Testis (tissue), 3 donors: ENCODE data around the gene ESYT1. TPM values are rescaled to one million over a fixed set of nuclear protein-coding genes. Genes with fewer than 3 reads are reported as not detected.

Experiments used
- DNase-seq: peaks from one replicate; pipeline ENCODE4 v3.0.0-alpha.2; 2019
- H3K27ac ChIP-seq, 2 donors: fragments of 200-600 bp; sonication (generic); one replicate each; pipeline ENCODE4 v1.5.1; 2019
- H3K27me3 ChIP-seq: fragments of 200-600 bp; sonication (generic); one replicate; pipeline ENCODE4 v1.5.1; 2019
- H3K36me3 ChIP-seq: fragments of 200-600 bp; sonication (generic); one replicate; pipeline ENCODE4 v1.5.1; 2017; ENCODE audit warnings: low read depth; ENCODE audit errors: missing control alignments
- H3K4me1 ChIP-seq: fragments of 200-600 bp; sonication (generic); one replicate; pipeline ENCODE4 v1.5.1; 2019
- H3K4me3 ChIP-seq, 2 donors: fragments of 200-600 bp; sonication (generic); one replicate each; pipeline ENCODE4 v1.5.1; 2017 to 2019
- H3K9me3 ChIP-seq: fragments of 200-600 bp; sonication (generic); one replicate; pipeline ENCODE4 v1.5.1; 2017
- POLR2A ChIP-seq: fragments of 450-650 bp; IDR thresholded peaks from one replicate; pipeline ENCODE4 v1.6.1; 2017; ENCODE audit warnings: antibody characterized with exemption, mild to moderate bottlenecking, moderate library complexity
- WGBS, 2 donors: methylation state at CpG; one replicate each; pipeline ENCODE4 v1.1.5; 2018; 5-methylcytosine and 5-hydroxymethylcytosine counted together
- intact Hi-C: fragments of 100-400 bp; cut with DNase I; formaldehyde crosslinking; loops from one replicate; pipeline ENCODE4 v1.15.1; 2023; ENCODE audit warnings: low total_unique reads
- polyA plus RNA-seq: library from polyadenylated mRNA; stranded (reverse); fragments of 350-450 nt; fragmentation: Illumina TruSeq; extraction: RNeasy Lipid Tissue Mini Kit (QIAGEN cat#74804); gene quantifications from one replicate; pipeline ENCODE4 v1.2.3, GENCODE V29; 2014; ENCODE audit warnings: low read depth, low replicate concordance; ENCODE audit not compliant: insufficient read depth
- total RNA-seq, 2 donors: library from RNA; depleted of rRNA; stranded (reverse); fragments of >200 nt; gene quantifications; one replicate each; pipeline ENCODE4 v1.2.3, GENCODE V29; 2016
- TF ChIP-seq, protein P1 (sequence below), 3 experiments: fragments of 450-650 bp in 2 of 3; fragments of 200-600 bp in 1 of 3; sonication (generic) in 1 of 3; IDR thresholded peaks; one replicate each; pipeline ENCODE4 v1.5.1; 2016 to 2019; ENCODE audit warnings: antibody characterized with exemption in 3 of 3, mild to moderate bottlenecking in 2 of 3, moderate library complexity in 1 of 3

ESYT1 gene
- total and polyA plus RNA-seq, 3 donors from 2014 or later, result 50.8 to 99.8 (median 72.0) TPM

DNA sequence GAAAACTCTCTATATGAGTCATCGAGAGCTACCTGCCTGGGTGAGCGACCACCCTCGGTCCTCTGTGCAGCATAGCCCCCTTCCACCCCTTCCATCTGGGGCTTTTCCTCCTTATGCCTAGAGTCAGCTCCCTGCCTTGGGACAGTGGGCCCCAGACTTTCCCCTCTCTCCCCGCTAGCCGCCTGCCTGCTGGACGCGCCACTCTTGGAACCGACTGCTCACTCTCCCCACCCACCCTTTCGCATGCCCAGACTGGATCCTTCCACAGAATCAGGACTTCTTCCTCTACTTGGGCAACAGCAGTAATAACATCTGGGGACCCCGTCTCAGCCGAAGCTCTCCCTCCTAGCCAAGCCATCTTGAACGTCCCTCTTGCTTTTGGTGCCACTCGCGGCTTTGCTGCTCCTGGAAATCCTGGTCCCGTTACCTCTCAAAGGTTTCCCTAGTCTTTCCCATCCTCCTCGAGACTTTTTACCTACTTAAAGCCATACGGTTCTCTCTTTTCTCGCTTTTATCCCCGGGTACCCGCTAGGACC, 671 bp downstream of the ESYT1 start:
- intact Hi-C loops, result loop anchor here (5.0 kb wide), 1 partner anchor 34 kb away; no protein-coding TSS in a partner anchor
- peaks cover 26% of the 10 kb centered on the region for H3K4me1 ChIP-seq
- DNase-seq, result peak; percentile 36
- peak overlapping the region; percentile 77 for H3K4me3 ChIP-seq
- 0 to 1% methylated on average over 17 to 20 of the region's 20 CpGs for WGBS, 2 donors
- H3K27ac ChIP-seq, result peak overlapping the region; percentile 80 to 88
- no peaks in the 10 kb centered on the region for H3K9me3 ChIP-seq
- H3K27me3 ChIP-seq, result no peaks in the 10 kb centered on the region
- H3K36me3 ChIP-seq, result no peaks in the 10 kb centered on the region
- TF ChIP-seq POLR2A, result no peak
- TF ChIP-seq, protein P1, sequence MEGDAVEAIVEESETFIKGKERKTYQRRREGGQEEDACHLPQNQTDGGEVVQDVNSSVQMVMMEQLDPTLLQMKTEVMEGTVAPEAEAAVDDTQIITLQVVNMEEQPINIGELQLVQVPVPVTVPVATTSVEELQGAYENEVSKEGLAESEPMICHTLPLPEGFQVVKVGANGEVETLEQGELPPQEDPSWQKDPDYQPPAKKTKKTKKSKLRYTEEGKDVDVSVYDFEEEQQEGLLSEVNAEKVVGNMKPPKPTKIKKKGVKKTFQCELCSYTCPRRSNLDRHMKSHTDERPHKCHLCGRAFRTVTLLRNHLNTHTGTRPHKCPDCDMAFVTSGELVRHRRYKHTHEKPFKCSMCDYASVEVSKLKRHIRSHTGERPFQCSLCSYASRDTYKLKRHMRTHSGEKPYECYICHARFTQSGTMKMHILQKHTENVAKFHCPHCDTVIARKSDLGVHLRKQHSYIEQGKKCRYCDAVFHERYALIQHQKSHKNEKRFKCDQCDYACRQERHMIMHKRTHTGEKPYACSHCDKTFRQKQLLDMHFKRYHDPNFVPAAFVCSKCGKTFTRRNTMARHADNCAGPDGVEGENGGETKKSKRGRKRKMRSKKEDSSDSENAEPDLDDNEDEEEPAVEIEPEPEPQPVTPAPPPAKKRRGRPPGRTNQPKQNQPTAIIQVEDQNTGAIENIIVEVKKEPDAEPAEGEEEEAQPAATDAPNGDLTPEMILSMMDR (IDR thresholded peaks at IDR 0.05), result no peak

DNA sequence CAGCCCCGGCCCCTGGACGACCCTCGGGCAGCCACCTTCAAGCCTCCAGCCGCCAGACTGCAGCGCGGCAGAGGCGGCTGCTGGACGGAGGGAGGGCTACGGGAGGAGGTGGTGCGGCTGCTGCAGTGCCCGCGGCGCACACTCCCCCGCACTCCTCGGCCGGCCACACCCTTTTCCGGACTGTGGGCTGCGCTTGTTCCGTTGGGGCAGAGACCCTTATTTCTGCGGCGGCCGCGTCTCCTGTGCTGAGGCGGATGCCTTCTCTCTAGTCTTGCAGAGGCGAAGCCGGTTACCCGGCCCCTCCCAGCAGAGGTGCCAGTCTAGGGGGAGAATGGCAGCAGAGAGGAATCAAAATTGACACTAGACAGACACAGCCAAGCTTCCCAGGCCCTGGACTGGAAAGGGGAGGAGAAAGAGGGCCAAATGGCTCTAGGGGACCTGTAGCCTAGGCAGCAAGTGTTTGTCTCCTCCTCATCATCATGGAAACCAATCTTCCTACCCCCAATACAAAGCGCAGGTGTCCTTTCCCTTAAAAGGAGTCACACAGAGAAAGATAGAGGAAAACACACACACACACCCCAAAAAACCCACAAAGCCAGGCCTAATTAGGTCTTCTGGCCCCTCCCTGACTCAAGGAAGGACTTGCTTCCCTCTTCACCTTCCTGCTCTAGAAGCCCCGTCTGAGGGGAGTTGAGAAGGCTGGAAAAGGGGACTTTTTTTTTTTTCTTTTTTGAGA, 1.3 kb downstream of the ESYT1 start:
- peak overlapping the region; percentile 80 to 88 for H3K27ac ChIP-seq
- H3K36me3 ChIP-seq, result no peaks in the 10 kb centered on the region
- TF ChIP-seq POLR2A, result no peak
- TF ChIP-seq, protein P1 (IDR thresholded peaks at IDR 0.05), result no peak
- intact Hi-C loops, result loop anchor here (5.0 kb wide), 1 partner anchor 33 kb away; no protein-coding TSS in a partner anchor
- H3K4me1 ChIP-seq, result peaks cover 26% of the 10 kb centered on the region
- 2% methylated on average over 19 to 29 of the region's 29 CpGs for WGBS, 2 donors
- H3K9me3 ChIP-seq, result no peaks in the 10 kb centered on the region
- peak; percentile 73 for DNase-seq
- H3K27me3 ChIP-seq, result no peaks in the 10 kb centered on the region
- peak overlapping the region; percentile 77 for H3K4me3 ChIP-seq

DNA sequence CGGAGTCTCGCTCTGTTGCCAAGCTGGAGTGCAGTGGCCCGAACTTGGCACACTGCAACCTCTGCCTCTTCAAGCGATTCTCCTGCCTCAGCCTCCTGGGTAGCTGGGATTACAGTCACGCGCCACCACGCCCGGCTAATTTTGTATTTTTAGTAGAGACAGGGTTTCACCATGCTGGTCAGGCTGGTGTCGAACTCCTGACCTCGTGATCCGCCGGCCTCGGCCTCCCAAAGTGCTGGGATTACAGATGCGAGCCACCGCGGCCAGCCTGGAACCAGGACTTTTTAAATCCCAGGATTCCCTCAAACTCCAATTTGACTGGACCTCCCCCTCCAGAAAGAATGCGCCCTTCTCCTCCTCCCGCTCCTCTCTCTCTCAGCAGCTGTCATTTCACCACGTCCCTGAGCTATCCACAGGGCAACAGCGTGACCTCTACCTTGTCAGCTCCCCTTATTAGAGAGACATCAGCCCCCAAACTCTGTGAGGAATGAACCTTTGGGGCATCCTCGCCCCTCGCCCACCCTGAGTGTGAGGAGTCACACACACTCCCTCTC, 2.0 kb downstream of the ESYT1 start:
- H3K27ac ChIP-seq, result no peak overlapping the region
- DNase-seq, result no peak
- 45 to 66% methylated on average over 22 of the region's 22 CpGs for WGBS, 2 donors
- intact Hi-C loops, result loop anchor here (5.0 kb wide), 1 partner anchor 32 kb away; no protein-coding TSS in a partner anchor
- H3K36me3 ChIP-seq, result no peaks in the 10 kb centered on the region
- no peak for TF ChIP-seq POLR2A
- TF ChIP-seq, protein P1 (IDR thresholded peaks at IDR 0.05), result no peak
- H3K4me3 ChIP-seq, result no peak overlapping the region
- H3K9me3 ChIP-seq, result no peaks in the 10 kb centered on the region
- no peaks in the 10 kb centered on the region for H3K27me3 ChIP-seq
- peaks cover 26% of the 10 kb centered on the region for H3K4me1 ChIP-seq

DNA sequence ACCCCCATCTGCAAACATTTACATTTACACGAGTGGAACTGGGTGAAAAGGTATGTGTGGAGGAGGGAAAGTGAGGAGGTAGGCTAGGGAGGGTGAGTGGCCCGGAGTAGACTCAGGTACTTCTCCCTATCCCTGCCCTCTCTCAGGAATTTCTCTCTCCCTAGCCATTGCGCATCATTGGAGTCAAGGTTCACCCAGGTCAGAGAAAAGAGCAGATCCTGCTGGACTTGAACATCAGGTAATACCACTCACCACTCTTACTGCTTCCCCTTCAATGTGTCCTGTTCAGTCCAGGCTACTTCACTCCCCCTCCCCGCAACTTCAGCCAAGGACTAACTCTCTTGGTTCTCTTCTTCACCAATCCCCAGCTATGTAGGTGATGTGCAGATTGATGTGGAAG, 2.8 kb downstream of the ESYT1 start:
- DNase-seq, result no peak
- Histone ChIP-seq H3K4me1 (peaks cover 25% of the 10 kb centered on the region), H3K27me3 (no peaks in the 10 kb centered on the region), H3K4me3 (no peak overlapping the region), H3K27ac (no peak overlapping the region), H3K36me3 (no peaks in the 10 kb centered on the region), H3K9me3 (no peaks in the 10 kb centered on the region)
- WGBS, 2 donors, result 81 to 85% methylated on average over 4 of the region's 4 CpGs
- TF ChIP-seq, protein P1 (IDR thresholded peaks at IDR 0.05), result no peak
- TF ChIP-seq POLR2A, result no peak
- intact Hi-C loops, result no loop called here
